Stimulated activated CD4-positive, alpha-beta T cell treated with anti-CD3 and anti-CD28 coated beads, Interleukin-1b, Interleukin-23, amount 100 ng/mL, for 1 hour (primary cell): ENCODE results near the gene CTSC.
"Not testable (repeated sequence)": the region's sequence is repeated elsewhere in the genome, so short reads cannot be mapped to it uniquely, and the experiment has no call there.

Source experiments
- DNase-seq, 2 donors: peaks; one replicate each; pipeline ENCODE4 v3.0.0-alpha.2; 2020; ENCODE audit warnings: low read depth in 2 of 2

CTSC gene

DNA sequence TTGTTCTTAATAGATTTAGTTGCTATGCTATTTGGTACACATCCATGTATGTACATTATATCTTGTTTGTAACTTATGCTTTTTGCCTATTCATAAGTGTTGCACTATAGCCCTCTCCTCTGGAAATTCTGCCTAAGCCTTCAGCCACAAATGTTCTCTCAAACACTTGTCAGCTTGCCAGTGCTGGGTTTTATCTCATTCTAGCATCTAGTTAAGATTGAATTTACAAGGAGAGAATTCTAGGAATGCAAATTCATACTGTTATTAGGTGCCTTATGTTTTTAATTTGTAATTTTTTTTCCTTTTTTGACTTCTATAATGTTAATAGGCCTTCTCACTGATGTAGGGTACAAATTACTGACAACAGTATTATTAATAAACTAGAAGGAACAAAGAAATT is 14.6 kb upstream of the CTSC start:
- DNase-seq = no peak

DNA sequence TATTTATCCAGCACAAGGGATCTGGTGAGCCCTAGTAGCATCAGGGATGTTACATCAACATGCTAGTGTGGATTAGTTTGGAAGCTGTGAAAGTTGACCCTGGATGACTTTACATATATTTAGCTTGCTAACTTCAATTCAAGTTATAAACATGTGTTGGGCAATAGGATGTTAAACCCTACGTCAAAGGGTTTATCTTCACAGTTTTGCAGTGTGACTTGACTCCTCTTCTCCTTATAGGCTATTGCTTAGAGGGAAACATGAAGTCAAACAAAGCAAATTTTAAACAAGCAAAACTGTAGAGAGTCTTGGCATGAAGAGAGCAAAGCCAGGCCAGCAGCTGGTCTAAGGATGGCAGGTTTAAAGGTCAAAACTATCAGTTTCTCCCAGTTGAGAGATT is 11.3 kb upstream of the CTSC start:
- DNase-seq = no peak

- no peak for DNase-seq
Observed at GRCh38 chr11:88345949-88346348, 8.4 kb upstream of the CTSC start.

DNA sequence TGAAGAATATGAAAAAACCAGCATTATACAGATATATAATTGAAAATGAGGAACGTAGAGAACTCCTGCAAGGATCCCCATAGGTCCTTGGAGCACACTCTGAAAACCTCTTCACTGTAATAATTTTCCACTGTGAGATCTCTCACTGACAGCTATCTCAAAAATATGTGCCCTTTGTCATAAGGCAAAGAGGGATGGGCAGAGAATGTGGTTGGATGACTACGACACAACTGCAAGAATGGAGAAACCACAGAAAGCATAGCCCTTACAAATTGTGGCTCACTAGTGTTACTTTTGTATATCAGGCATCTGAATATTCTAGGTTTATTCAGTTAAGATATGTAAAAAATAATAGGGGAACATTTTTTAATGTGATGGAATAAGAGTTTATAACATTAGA is 7.9 kb upstream of the CTSC start:
- no peak for DNase-seq

- no peak for DNase-seq
Observed at GRCh38 chr11:88344869-88345268, 7.3 kb upstream of the CTSC start.

- no peak for DNase-seq
Observed at GRCh38 chr11:88341522-88342251, 4.2 kb upstream of the CTSC start.

- DNase-seq = no peak
Observed at GRCh38 chr11:88340366-88340935, 2.9 kb upstream of the CTSC start.

- DNase-seq = no peak
Observed at GRCh38 chr11:88337987-88338668, 592 bp upstream of the CTSC start.

GRCh38 chr11:88335284-88335683 is 2.3 kb downstream of the CTSC start:
- DNase-seq = no peak

DNA sequence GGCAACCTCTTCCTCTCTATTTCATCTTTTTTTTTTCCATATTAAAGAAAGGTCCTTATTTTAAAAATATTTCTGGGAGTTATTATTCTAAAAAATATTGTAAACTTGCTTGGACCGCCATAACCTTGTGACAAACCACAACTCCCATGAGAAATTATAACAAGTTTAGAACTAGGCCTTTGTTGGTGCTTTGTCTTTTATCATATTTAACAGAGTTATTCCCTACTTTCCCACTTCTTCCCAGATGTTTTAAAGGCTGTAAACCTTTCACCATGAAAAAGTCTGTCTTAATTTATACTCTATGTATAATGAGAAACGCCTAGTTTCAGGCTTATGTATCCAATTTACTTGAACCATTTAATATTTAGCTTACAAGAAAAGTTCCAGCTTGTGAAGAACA is 3.7 kb downstream of the CTSC start:
- no peak for DNase-seq

DNA sequence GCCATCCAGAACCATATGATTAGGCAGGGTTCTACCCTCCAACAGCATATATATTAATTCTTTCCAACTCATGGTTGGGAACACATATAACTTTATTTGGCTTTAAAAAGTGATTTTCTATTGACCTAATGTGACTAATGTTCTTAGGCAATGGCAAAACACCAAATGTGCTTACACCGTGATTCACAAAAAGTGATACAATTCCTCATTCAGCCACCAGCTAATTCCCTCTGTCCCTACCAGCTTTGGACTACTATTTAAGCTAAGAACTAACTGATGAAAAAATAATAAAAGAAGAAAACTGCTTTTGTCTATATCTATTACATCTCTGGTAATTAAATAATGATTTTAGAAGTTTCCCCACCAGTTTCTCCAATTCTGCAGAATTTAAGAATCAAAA is 4.7 kb downstream of the CTSC start:
- no peak for DNase-seq

GRCh38 chr11:88330826-88331428 is 6.6 kb downstream of the CTSC start:
- no peak for DNase-seq

DNA sequence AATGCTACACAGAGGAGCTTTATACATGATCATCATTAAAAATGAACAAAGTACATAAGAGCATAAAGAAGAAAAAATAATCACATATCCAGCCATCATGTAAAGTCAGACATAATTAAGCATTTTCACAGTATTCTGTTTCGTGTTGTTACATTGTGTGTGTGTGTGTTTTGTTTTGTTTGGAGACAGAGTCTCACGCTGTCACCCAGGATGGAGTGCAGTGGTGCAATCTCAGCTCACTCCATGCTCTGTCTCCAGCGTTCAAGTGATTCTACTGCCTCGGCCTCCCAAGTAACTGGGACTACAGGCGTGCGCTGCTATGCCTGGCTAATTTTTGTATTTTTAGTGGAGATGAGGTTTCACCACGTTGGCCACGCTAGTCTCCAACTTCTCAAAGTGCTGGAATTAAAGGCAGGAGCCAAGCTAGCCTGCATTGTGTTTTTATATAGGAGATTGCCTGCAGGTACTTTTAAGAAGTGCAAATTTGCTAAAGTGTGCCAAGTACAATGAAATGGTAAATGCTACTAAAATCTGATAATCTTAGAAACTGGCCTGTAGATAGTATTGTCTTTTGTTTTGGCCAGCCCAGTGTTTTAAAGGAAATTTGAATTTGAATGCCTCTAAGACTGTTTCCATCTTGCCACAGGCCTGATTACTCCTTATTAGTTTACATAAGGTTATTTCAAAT is 7.8 kb downstream of the CTSC start:
- DNase-seq = no peak

DNA sequence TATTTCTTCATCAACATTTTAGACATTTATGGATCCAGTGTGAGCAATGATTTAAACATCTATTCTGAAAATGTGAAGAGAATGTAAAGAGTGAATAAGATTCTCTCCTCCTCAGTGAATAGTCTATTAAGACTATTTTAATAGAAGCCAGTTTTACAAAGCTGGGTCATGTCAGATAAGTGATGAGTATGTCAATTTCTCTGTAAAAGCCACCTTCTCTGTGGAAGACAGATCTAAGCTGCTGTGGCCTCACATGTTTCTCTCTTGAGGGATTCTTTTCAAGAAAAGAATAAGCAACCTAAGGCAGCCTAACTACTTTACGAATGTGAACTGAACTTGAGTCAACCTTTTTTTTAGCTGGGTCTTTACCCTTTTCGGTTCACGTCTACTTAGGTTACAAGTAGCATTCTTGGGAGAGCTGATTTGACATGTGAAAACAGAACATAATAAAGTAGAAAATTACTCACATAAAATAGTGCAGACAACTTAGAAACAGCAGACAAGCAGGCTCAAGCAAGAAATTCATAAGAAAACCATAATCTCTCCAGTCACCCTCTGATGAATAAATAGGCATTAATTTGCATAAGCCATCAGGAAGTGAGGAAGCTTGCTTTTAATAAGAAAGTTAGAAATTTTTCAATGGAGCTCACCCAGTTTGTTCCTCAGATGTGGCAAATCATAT is 9.9 kb downstream of the CTSC start:
- DNase-seq = no peak

DNA sequence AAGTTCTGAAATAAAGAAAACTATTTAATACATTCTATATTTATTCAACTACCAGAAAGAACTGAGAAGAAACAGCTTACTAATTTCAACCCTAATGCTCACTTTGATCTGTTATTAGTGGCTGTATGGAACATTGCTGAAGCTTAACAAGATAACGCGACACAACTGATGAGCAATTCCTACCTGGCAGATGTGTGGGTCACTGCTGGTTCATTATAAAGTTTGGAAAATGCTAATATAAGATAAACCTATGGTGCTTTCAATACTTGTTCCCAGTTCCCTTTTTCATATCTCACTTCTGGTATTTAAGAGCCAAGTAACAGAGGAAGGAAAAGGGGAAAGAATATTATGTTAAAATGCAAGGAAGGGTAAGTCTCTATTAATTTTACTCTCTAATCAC is 10.5 kb downstream of the CTSC start:
- DNase-seq = no peak

- DNase-seq = no peak
Observed at GRCh38 chr11:88326099-88326498, 11.4 kb downstream of the CTSC start.

GRCh38 chr11:88324562-88325345 is 12.8 kb downstream of the CTSC start:
- DNase-seq = no peak

GRCh38 chr11:88322881-88323280 is 14.7 kb downstream of the CTSC start:
- DNase-seq = not testable (repeated sequence)

- not testable (repeated sequence) for DNase-seq
Observed at GRCh38 chr11:88321412-88321811, 16.1 kb downstream of the CTSC start.

DNA sequence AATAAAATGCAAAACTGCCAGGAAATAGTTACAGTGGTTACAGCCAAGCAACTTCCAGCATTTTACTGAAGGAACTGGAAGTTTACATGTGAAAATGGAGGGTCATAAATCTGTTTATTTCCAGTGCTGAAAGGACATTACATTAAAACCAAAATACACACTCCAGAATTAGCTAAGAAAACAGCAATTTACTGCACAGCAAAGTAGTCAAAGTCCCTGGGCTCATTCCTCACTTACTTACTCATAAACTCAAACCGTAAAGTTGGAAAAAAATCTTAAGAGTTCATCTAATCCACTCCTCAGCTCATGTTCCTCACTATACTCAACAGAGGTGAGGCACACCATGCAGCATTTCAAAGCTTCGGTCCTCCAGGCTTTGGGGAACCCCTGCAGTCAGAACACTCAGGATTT is 17.4 kb downstream of the CTSC start:
- no peak for DNase-seq

DNA sequence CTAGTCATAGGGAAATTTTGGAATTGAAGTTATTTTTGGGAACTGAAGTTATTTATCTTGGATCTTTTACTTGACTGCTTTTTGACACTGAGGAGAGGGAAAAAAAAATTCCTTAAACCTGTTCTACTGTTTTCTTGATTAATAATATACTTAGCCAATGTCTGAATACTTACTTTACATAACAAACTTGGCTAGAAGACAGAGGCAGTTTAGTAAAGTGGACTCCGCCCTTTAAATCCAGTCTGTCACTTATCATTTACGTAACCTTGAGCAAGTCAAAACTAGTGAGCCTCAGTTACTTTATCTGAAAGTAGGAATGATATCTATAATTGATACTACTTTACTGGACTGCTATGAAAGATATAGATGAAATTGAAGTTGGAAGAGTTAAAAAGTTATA is 19.5 kb downstream of the CTSC start:
- no peak for DNase-seq
